22Rv1 (cell line): ENCODE results near the gene GAPT.

ENCODE experiments used
- H3K27ac ChIP-seq: fragments of 450-650 bp; 2 replicates; pipeline ENCODE4 v1.5.1; 2017
- ZFX ChIP-seq: fragments of 450-650 bp; IDR thresholded peaks from 2 replicates; pipeline ENCODE4 v1.6.1; 2017; ENCODE audit warnings: antibody characterized with exemption, borderline replicate concordance
- TF ChIP-seq, protein P1 (sequence below): fragments of 450-650 bp; IDR thresholded peaks from 2 replicates; pipeline ENCODE4 v1.5.1; 2017; ENCODE audit warnings: mild to moderate bottlenecking

Gene GAPT

DNA sequence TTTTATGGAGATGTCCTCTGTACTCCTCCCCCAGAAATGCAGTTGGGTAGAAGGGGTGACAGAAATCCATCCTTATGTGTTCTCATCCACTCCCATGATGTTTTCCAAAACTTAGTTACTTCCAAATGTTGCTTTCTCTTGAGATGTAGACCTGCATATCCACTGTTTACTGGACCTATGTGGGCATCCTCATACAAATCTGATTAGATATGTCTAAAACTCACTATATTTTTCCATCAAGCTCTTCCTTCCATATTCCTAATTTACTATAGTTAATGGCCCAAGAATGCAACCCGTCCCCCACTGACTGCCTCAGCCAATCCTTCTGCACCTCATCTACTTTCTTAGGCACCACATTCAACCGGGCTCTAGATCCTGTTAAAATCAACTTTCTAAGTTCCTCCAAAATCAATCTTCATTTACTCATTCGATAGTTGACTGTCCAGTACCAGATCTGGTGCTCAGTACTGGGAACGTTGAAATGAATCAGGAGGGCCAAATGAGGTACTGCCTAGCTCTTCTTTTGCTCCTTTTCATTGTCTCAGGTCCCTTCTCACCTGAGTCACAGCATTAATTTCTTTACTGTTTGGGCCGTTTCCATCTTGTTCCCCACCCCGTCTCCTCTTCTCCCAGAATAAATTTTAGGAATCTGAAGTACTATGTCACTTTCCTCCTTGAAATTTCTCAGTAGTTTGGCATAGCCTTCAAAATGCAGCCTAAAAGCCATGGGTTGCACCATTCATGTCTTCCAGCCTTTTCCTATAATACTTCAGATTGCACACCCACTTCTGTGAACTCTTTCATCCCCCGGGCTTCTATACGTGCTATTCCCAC is 39.3 kb upstream of the GAPT start:
- TF ChIP-seq, protein P1, sequence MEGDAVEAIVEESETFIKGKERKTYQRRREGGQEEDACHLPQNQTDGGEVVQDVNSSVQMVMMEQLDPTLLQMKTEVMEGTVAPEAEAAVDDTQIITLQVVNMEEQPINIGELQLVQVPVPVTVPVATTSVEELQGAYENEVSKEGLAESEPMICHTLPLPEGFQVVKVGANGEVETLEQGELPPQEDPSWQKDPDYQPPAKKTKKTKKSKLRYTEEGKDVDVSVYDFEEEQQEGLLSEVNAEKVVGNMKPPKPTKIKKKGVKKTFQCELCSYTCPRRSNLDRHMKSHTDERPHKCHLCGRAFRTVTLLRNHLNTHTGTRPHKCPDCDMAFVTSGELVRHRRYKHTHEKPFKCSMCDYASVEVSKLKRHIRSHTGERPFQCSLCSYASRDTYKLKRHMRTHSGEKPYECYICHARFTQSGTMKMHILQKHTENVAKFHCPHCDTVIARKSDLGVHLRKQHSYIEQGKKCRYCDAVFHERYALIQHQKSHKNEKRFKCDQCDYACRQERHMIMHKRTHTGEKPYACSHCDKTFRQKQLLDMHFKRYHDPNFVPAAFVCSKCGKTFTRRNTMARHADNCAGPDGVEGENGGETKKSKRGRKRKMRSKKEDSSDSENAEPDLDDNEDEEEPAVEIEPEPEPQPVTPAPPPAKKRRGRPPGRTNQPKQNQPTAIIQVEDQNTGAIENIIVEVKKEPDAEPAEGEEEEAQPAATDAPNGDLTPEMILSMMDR, result no peak
- TF ChIP-seq ZFX, result no peak
- H3K27ac ChIP-seq, result no peak overlapping the region

DNA sequence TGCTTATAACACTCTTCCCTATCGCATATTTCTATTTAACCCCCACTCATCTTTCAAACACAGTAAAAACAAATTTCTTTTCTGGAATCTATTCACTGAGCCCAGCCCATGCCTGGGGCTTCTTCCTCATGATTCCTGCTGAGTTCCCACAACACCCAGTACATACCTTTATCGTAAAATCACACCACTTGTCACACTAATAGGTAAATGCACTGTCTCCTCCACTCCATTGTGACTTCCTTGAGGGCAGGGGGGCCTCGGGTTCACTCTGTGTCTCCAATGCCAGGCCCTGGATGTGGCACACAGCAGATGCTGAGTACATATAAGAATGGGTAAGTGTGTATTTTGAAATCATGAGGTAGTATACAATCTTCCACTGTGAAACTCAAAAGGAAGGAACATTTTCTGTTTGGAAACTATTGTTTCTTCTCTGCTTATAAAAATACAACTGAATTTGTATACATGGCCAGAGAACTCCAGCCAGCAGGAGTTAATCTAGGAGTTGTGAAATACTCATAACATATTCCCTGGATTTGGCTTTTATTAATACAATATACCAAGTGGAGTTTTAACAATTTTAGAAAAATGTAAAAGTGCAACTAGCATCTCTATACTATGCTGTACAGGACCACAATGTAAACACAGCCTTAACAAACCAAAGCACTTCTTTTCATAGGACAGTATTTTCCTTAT is 38.5 kb upstream of the GAPT start:
- no peak overlapping the region for H3K27ac ChIP-seq

DNA sequence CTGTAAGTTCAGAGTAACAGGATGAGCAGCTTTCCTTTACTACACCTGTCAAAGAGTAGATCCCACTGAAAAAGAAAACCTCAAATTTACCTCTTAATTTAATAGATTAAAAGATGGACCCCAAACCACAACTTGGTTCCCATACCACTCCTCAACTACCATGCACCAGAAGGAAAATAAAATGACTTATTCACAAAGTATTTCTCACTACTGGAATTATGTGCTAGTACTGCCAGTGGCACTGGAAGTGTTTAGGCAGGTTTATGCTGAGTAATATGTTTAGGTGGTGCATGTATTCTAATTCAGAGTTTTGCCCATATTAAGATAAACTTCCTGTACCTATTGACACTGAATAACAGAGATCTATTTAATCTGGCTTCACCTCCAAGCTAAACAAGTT is 37.9 kb upstream of the GAPT start:
- TF ChIP-seq, protein P1, result no peak
- TF ChIP-seq ZFX, result no peak
- no peak overlapping the region for H3K27ac ChIP-seq

More for the DNA sequence above, 38.5 kb upstream of the GAPT start:
- TF ChIP-seq ZFX, result no peak
- TF ChIP-seq, protein P1, result no peak

DNA sequence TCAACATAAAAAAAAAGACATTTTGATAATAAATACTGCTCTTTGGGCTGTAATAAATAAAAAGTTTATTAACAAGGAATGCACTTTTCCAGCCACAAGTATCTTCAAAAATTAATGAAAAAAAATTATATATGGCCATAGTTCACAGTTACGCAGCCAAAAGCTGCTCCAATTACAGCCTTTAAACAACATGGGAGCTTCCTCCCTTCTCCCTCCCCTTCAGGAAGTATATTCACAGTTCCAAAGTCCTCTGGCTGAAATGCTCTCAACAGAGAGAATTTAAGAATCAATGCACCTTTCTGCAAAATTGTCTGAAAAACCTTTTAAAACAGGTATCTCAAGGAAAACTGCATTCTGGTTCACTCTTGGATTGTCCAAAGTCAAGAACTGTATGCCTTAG is 37.2 kb upstream of the GAPT start:
- no peak overlapping the region for H3K27ac ChIP-seq
- no peak for TF ChIP-seq ZFX
- TF ChIP-seq, protein P1, result no peak

DNA sequence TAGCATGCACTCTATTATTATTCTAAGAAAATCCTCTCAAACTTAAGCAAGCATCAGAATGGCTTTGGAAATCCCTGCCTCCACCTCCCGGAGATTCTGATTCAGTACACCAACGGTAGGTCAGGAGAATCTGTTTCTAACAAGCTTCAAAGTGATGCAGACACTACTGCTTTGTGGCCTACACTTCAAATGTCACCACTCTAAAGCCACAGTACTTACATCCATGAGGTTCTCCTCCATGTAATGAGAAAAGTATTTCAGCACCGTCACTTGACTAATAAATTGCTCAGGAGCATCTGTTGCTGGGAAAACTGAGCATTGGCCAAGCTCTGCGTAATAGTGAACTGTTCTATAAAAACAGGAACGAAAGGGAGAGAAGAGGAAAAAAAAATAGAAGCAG is 36.2 kb upstream of the GAPT start:
- no peak for TF ChIP-seq ZFX
- TF ChIP-seq, protein P1, result no peak

DNA sequence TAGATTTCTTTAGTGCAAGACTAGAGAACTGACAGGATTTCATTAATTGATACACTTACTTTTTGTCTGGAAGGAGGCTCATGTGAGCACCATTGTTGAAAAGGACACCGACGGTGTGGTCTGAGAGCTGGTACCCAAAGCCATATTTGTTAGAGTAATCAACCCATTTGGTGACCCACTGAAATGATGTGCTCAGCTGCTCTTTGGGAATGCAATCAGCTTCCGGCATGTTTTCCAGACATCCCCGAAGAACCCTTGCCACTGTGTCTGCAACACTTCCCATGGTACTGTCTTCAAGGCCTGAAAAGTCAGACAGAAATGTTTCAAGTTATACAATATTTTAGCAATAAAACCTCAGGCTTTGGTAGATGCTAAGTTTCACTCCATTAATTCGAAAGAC is 35.8 kb upstream of the GAPT start:
- TF ChIP-seq ZFX, result no peak
- no peak overlapping the region for H3K27ac ChIP-seq

More for the DNA sequence above, 36.2 kb upstream of the GAPT start:
- H3K27ac ChIP-seq, result no peak overlapping the region

DNA sequence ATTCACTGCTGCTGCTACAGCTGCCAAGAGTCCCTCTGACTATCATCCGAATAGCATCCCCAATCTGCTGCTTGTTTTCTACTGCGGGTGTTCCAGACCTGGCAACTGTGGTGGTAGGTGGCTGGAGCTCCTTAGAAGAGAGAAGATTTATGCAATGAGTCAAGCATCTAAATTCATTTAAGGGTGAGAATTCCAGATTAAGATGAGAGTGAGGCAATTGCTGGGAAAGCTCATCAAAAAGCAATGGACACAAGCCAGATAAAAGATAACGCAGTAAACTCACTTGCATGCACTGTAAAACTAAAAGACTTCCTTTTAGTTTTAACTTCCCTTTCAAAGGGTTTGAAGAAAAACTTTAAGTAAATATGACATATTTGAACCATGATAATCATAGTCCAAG is 35.2 kb upstream of the GAPT start:
- TF ChIP-seq ZFX, result no peak
- TF ChIP-seq, protein P1, result no peak
- no peak overlapping the region for H3K27ac ChIP-seq
